ENCODE results near the gene COX6A1.
"Not testable (repeated sequence)": the region's sequence is repeated elsewhere in the genome, so short reads cannot be mapped to it uniquely, and the experiment has no call there.

Gene COX6A1

DNA sequence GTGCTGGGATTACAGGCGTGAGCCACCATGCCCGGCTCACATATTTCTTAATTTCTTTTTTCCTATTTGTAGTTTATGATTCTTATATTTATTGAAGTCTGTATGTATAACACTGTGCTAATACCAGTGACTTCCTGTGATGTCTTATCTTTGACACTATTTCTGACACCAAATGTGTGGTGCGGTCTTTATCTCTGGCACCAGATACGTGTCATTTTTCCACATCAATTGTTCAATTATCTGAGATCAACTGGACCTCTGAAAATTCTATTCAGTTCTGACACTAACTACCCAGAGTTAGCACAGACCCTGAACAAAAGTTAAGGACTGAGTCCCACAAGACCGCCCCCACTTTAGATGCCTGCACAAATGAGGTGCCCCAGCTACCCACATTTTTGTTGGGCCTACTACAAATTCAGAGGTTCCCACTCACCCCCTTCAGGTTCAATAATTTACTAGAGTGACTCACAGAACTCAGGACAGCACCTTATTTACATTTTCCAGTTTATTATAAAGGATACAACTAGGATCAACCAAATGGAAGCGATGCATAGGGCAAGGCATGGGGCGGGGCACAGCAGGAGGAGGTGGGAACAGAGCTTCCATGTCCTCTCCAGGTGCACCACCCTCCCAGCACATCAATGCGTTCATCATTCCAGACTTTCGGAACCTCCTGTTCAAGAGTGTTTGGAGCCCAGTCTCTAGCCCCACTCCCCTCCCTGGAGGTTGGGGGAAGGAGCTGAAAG, 43.3 kb downstream of the COX6A1 start:
- DNase-seq (ENCODE audit: low read depth) = no peak
- no peak overlapping the region for H3K4me3 ChIP-seq (ENCODE audit: low read depth, low read length)
- TF ChIP-seq CTCF (IDR thresholded peaks at IDR 0.05; ENCODE audit: control insufficient read depth, extremely low read depth, insufficient read depth) = no peak

GRCh38 chr12:120483621-120484020, 45.7 kb downstream of the COX6A1 start:
- no peak for DNase-seq (ENCODE audit: low read depth)

GRCh38 chr12:120485961-120486881, 48.3 kb downstream of the COX6A1 start:
- no peak for DNase-seq (ENCODE audit: low read depth)
- no peak overlapping the region for H3K4me3 ChIP-seq (ENCODE audit: low read depth, low read length)
- TF ChIP-seq CTCF (IDR thresholded peaks at IDR 0.05; ENCODE audit: control insufficient read depth, extremely low read depth, insufficient read depth) = no peak

More at GRCh38 chr12:120483621-120484020, 45.7 kb downstream of the COX6A1 start:
- H3K4me3 ChIP-seq (ENCODE audit: low read depth, low read length) = no peak overlapping the region
- TF ChIP-seq CTCF (IDR thresholded peaks at IDR 0.05; ENCODE audit: control insufficient read depth, extremely low read depth, insufficient read depth) = no peak

DNA sequence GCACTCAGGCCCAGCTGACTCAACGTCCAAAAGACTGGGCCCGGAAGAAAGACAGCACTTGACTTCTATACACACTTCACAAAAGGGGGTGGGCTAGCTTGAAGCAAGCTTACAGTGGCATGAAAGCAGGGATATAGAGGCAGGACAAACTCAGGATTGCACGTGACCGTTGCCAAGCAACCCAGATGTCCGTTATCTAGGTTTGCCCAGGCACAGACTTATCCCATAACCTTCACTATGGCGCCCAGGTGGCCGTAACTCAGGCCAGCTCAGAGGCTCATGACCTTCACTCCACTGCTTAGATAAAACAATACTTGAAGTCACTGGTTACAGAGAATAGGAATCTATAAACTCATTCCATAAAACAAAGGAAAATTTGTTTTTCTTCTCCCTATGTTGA, 49.6 kb downstream of the COX6A1 start:
- not testable (repeated sequence) for H3K4me3 ChIP-seq (ENCODE audit: low read depth, low read length); DNase-seq (ENCODE audit: low read depth)

DNA sequence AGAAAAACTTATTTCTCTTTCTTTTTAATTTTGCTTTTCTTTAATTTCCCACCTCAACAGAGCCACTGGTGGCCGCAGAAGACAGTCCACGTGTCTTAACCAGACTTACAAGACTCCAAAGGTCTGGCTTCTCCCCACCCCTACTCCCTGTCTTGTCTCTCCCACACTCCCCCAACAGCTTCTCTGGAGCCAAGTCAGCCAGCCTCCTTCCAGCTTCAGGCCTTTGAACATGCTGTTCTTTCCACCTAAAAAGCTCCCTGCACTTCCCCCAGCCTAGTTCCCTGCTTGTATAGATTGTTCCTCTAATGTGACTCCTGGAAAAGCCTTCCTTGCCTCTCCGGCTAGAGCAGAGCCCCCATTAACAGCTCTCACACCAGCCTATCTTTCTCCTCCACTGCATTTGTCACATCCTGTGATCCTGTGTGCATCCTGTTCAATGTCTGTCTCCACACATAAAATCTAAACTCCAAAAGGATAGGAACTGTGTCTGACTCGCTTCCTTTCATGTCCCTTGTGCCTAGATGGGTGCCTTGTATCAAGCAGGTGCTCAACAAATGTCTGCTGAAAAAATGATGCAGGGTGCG, 50.2 kb downstream of the COX6A1 start:
- no peak for TF ChIP-seq CTCF (IDR thresholded peaks at IDR 0.05; ENCODE audit: control insufficient read depth, extremely low read depth, insufficient read depth)
- H3K4me3 ChIP-seq (ENCODE audit: low read depth, low read length) = no peak overlapping the region
- DNase-seq (ENCODE audit: low read depth) = no peak

GRCh38 chr12:120489018-120489417, 51.1 kb downstream of the COX6A1 start:
- TF ChIP-seq CTCF (IDR thresholded peaks at IDR 0.05; ENCODE audit: control insufficient read depth, extremely low read depth, insufficient read depth) = no peak
- H3K4me3 ChIP-seq (ENCODE audit: low read depth, low read length) = no peak overlapping the region
- DNase-seq (ENCODE audit: low read depth) = peak; percentile 92

DNA sequence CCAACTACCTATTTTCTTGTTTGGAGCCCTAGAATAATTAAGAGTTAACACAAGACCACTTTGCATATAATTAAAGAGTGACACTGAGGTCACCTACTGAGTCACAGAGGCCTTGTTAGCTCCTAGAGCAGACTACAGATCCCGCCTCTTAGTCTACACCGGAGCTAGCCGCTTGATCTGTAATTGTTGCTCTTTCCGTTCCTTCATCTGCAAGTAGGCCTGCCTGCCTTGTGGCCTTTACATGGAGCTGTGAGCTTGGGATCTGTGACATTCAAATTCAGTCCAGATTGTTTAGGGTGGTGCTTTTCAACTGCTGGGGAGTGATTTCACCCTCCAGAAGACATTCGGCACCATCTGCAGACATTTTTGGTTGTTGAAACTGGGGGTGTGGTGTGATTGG, 52.4 kb downstream of the COX6A1 start:
- no peak for TF ChIP-seq CTCF (IDR thresholded peaks at IDR 0.05; ENCODE audit: control insufficient read depth, extremely low read depth, insufficient read depth)
- no peak for DNase-seq (ENCODE audit: low read depth)
- H3K4me3 ChIP-seq (ENCODE audit: low read depth, low read length) = no peak overlapping the region

All from LNCaP clone FGC (cell line).